ENCODE measurements around the gene CNP.

- TF ChIP-seq POLR2A (IDR thresholded peaks at IDR 0.05; ENCODE audit: low read depth, low read length) (no peak), POLR2AphosphoS5 (IDR thresholded peaks at IDR 0.05; ENCODE audit: low read depth, low read length) (no peak), TAF1 (IDR thresholded peaks at IDR 0.05; ENCODE audit: low read depth, low read length) (no peak), PAX5 (IDR thresholded peaks at IDR 0.05; ENCODE audit: insufficient read depth, low read length, severe bottlenecking) (no peak), POU2F2 (IDR thresholded peaks at IDR 0.05; ENCODE audit: low read depth, low read length) (no peak), SPI1 (IDR thresholded peaks at IDR 0.05; ENCODE audit: low read depth, low read length) (no peak)
These were observed 3.7 kb upstream of the CNP start for GRCh38 chr17:41962768-41963434.
